Activated CD8-positive, alpha-beta memory T cell treated with anti-CD3 and anti-CD28 coated beads for 48 hours (primary cell): ENCODE measurements around the gene B3GALT6.

Experiments
- DNase-seq, 3 experiments: peaks; one replicate each; pipeline ENCODE4 v3.0.0-alpha.2; 2020; ENCODE audit warnings: low read depth in 2 of 3, low spot score in 2 of 3

B3GALT6 gene

DNA sequence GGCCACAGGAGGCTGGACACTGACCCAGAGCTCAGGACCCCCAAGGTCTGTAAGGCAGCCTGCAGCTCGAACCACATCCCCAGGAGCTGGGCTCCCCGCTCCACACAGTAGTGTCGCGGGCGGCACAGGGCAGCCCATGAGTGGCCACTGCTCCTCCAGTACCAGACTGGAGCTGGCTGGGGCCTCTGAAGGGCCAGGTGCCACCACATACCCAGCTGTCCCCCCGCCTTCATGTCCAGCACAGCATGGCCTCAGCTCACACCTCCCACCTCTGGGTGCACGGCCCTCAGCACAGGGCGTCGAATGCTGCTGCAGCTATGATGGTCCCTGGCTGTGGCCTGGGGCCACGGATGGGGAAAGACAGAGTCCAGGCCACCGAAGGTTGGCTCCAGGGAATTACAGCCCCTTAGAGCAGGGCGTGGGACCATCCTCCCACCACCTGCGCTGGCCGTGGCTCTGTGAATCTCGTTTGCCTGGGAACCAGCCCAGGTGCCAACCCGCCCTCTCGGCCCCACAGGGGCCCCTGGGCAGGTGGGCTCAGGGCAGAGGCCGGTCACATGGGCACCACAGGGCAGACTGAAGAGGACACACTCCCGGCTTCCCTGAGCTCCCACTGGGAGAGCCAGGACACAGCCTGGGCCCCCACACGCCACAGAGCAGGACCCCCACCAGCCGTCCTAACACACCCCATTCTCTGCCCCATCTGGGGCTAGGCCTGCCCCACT is 16.0 kb upstream of the B3GALT6 start:
- DNase-seq: no peak

DNA sequence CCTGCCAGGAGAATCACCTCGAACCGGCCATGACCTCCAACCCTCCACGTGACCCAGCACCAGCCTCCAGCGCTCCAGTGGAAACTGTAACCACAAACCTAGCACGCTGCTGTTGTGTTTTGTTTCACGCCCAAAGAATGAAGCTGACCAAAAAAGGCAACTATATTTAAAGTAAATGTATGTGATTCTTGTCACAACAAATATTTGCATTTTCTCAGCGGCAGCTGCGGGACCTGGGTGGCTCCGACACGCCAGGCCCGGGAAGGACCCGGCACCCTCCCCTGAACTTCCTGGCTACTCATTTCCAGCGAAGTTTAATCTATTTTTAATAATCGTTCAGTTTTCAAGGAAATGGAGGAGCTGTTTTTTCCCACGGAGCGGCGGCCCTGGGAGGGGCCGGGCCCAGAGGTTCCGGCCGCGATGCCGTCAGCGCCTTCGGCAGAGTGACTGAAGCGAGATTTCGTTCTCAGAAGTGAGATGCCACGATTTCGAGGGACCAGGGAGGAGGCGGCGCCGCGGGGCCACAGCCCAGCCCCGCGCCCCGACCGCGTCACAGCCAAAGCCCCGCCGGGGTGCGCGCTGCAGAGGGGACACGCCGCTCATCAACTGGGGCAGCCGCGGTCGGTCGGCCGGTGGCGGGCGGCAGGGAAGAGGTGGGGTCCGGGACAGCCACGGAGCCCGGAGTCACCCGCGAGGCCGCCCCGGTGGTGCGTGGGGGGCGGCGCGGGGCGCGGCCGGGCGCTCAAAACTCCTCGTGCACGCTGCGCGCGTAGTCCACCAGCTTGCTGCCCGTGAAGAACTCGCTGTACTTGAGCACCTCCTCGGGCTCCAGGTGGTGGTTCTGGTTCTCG is 15.0 kb upstream of the B3GALT6 start:
- no peak for DNase-seq

DNA sequence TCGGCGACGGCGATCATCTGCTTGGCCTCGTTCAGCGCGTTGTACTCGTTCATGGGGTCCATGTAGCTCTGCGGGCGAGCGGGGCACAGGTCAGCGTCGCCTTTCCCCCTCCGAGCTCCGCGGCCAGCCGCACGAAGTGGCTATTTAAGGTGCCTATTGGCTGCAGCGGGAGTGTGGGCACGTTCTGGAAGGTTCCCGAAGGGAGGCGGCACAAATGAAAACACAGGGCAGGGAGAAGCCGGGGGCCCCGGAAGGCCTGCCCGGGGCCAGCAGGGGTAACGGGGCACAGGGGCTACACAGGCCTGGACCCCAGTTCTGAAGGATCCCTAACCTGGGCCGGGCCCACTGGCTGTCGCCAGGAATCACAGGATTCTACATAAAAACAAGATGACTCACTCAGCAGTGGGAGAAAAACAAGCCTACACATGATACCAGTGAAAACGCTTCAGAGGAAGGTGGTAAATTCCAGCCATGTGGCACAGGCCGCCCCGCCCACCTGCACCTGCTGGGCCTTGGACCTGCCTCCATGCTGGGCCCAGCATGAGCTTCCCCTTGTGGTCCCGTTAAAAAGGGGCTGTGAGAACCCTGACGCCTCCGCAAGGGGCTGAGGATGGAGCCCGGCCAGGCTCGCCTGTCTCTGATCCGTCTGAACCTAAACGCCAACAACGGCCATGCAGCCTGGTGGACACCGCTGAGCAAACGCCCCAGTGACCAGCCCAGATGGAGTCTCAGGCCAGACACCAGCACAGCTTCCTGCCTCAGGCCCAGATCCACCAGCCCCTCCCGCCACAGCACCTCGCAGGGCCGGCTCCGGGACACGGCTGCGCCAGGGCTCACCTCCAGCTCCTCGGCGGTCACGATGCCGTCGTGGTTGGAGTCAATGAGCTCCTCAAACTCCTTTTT is 14.2 kb upstream of the B3GALT6 start:
- no peak for DNase-seq

DNA sequence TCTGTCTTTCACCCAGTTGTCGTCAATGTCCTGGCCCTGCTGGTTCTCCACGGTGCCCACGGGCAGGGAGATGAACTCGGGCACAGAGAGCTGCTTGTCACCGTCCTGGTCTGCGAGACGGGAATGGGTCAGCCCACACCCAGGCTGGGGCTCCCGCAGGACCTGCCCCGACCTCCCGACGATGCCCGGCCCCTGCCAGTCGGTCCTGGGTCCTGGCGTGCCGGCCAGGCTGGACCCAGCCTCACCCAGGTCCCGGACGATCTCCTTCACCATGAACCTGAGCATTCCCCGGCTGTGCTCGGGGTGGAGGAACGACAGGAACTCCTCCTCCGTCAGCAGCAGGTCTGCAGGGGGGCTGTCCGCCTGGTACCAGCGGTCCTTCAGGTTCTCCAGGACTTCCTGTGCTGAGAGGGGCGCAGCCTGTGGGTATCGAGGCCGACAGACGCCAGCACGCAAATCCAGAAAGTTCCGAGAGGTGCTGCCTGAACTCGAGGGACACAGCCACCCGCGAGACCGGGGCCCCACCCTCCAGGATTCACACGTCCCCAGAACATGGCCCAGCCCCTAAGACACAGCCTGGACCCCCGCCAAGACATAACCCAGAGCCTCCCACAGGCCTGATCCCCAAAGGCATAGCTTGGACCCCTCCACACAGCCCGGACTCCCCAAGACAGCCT is 13.4 kb upstream of the B3GALT6 start:
- DNase-seq: no peak

DNA sequence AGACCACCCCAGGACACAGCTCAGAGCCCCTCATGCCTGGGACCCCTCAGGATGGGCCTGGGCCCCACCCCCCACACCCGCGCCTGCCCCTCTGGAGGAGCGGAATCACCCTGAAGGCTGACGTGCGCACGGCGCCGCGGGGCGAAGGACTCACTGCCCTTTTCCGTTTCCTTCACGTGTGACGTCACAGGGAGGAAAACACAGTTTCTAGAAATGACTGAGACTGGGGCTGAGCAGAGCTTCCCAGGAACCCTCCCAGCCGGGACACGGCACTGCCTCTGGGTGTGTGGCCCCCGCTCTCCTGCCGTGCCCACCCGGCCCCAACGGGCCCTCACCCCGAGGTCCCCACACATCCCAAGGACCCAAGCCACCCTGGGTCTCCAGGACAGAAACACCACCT is 12.7 kb upstream of the B3GALT6 start:
- no peak for DNase-seq

DNA sequence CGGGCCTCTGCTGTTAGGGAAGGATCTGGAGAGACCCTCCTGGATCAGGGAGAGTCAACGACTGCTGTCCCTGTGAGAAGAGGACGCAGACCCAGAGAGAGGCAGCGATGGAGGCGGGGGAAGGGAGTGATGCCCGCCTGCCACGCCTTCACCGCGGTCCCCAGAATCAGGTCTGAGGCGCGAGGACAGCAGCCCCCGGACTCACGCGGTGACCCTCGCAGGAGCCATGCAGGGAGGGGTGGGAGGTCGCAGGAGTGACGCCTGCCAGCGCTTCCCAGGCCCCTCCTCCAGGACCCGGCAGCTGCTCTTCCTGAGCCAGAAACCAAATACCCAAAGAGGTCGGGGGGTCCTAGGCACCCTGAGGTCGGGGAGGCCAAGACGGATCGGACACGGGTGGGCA is 11.8 kb upstream of the B3GALT6 start:
- no peak for DNase-seq

DNA sequence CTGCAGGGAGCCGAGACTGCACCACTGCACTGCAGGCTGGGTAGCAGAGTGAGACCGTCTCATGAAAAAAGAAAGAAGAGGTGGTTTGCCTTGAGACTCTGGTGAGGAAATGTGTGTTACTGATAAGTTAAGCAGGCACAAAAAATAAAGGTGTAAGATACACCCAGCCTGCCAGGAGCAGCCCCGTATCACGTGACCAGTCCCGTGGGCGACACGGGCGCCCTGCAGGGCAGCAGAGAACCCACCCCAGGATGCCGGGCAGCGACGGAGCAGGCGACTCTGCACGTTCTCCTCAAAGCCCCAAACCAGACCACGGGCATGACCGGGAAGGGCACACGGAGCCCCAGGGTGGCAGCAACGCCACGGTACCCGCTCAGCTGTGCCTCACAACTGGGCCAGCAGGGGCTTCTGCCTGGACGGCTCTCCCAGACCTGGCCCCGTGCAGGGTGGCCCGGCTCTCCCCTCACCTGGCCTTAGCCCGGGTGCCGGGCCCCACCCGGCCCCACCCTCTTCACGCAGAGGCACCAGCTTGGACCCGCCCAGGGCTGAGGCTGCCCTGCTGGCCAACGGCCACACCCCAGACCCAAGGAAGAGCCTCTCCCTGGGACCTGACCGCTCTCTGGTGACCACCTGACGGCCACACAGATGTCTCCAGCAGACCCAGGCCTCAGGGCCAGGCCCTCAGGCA is 10.0 kb upstream of the B3GALT6 start:
- no peak for DNase-seq

DNA sequence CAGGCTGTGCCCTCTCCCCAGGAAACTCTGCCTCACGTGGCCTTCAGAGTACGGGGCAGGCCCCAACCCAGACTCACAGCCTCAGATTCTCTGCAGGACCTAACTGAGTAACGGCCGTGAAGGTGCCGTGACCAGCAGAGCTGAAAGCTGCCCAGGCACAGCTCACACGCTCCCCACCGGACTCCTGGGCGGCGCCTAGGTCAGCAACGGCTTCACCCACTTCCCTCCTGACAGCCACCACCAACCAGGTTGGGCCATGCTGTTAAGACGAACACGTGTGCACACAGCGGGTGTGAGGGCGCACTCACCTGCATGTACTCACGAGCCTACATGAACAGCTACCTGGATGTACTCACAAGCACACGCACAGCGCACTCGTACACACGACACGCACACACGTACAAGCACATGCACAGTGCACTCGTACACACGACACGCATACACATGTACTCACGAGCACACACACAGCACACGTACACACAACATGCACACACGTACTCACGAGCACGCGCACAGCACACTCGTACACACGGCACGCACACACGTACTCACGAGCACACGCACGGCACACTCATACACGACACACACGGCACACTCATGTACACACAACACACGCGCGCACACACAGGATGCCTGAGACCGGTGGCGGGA is 9.3 kb upstream of the B3GALT6 start:
- no peak for DNase-seq

DNA sequence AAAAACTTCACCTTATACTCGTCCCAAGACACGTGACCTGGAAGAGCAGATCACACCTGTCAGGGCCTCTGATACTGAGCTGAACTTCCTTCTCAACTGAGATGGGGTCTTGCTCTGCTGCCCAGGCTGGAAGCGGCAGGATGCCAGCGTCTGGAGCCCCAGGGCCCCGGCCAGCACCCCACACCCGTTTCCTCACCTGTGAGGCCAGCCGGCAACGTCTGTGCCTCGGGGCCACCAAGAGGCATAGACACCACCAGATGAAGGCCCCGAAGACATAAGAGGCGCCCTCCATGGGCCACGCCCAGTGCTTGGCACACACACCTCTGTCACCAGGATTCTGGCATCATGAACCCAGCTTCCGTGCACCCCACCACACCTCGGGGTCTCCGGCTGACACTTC is 8.7 kb upstream of the B3GALT6 start:
- no peak for DNase-seq

DNA sequence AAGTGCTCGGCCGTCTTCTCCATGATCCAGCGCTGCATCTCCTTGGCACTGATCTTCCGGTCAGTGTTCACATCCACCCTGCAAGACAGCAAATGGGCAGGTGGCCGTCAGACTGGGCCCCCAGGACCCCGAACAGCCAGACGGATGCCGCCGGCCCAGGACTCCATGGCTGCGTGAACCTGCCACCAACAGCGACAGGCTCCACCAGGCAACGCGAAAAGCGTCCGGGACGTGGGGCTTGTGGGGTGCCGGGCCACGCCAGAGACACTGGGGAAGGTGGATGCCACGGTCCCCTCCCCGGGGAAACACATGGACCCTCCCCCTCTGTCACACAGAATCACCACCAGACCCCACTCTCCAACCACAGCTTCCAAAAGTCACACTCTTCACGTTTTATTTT is 8.1 kb upstream of the B3GALT6 start:
- DNase-seq: no peak

DNA sequence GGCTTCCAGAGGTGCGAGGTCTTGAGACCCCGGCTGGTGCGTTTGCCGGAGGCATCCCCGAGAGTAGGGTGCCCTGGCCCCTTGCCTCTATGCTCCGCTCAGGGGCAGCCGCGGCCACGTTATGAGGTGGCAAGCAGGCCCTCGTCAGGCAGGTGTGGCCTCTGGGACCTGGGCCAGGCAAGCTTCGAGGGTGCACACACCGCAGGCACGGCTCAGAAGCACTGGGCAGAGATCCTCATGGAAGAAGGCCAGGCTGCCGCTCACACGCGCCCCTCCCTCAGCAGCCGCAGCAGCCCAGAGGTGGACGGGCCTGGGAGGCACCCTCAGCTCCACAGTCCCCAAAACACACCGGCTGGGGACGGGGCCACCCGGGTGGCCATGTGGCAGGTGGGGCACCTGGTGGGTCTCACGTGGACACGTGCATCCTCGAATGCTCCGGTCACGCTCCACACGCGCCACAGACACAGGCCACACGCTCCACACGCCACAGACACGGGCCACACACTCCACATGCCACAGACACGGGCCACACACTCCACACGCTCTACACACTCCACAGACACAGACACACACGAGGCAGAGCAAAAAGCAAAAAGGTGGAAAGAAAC is 6.7 kb upstream of the B3GALT6 start:
- no peak for DNase-seq

DNA sequence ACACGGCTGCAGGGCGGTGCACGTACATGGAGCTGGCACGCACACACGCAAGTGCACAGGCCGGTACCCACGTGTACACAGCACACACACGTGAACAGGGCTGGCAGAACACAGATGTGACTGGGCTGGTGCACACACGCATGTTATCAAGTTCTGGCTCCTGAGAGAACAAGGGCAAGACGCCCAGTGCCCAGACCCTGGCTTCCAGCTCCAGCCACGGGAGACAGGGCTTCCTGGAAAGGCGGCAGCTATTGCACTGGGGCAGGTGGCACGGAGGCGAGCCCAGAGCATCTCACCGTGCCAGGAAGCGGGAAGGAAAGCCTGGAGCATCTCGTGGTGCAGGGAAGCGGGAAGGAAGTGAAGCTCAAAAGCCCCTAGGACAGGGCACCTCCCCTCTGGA is 6.1 kb upstream of the B3GALT6 start:
- no peak for DNase-seq

DNA sequence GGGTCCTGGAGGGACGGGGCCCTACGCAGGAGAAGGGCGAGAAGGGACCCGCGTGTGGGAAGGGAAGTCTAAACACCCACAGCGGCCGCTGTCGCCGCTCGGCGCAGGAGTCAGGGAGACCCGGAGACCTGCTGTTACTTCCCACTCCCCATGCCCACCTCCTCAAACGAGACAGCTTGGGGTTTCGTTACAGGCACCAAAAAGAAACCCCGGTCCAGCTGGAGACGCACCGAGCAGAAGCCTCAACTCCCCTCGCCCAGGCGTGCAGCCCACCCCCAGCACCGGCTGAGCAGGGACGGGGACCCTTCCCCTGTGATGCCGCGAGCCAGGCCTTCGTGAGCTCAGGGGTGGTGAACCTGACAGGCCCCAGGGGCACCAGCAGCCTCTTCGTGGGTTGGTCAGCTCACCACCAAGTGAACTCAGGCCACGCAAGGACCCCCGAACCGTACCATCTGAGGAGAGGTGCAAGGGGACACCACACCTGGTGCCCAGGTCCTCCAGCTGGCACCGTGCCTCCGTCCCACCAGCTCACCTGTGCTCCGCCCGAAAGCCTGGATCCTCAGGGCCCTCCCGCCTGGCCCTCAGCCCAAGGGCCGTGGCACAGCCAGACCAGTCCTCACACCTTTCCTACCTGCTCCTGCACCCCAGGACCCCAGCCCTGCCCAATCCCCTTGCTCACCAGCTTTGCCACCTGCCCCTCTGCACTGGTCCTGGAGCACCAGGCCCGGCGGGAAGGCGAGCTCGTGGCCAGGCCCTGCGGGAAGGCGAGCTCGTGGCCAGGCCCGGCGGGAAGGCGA is 5.3 kb upstream of the B3GALT6 start:
- no peak for DNase-seq

DNA sequence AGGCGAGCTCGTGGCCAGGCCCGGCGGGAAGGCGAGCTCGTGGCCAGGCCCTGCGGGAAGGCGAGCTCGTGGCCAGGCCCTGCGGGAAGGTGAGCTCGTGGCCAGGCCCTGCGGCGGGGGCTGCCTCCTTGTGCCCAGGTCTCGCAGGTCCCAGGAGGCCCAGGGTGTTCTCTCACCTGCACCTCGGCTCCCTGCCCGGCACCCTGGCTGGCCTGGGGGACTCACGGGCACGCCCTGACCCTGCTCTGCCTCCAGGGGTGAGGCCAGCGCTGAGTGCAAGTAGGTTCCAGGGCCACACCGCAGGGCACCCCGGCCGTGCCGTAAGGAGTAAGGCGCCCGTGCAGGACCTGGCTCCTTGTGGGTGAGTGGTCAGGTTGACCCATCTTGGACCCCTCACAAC is 4.7 kb upstream of the B3GALT6 start:
- no peak for DNase-seq

DNA sequence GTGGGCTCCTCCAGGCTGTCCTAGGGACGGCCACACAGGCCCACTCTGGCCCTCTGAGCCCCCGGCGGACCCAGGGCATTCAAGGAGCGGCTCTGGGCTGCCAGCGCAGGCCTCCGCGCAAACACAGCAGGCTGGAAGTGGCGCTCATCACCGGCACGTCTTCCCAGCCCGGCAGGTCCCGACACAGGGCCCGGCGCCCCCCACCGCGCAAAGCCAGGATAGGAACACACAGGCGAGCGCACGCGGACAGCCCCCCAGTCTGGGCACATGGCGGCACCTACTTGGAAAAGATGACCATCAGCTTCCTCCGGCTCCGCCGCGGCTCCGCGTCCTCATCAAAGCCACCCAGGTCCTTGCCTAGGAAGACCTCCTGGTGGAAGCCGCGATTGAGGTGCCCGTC is 3.9 kb upstream of the B3GALT6 start:
- no peak for DNase-seq

DNA sequence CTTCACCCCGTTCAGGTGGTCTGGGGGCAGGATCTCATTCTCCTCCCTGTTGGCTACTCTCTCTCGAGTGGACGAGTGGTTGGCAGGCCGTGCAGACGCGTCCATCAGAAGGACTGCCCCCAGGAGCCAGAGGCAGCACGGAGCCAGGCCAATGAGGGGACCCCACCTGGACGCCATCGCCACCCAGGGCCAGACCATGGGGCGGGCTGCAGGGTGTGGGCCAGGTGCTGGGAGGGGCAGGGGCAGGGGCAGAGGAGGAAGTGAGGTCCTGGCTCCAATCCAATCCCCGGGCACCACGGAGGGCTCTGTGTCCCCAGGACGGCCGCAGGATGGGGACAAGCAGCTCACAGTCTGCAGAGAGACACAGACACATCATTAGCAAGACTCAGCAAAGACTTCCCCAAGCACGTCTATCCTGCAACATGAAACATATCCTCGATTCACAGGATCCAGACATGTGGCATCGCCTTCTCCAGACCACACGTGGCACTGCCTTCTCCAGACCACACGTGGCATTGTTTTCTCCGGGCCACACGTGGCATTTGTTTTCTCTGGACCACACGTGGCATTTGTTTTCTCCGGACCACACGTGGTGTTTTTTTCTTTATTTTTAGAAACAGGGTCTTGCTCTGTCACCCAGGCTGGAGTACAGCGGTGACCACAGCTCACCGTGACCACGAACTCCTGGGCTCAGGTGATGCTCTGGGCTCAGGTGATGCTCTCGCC is 3.3 kb upstream of the B3GALT6 start:
- no peak for DNase-seq

DNA sequence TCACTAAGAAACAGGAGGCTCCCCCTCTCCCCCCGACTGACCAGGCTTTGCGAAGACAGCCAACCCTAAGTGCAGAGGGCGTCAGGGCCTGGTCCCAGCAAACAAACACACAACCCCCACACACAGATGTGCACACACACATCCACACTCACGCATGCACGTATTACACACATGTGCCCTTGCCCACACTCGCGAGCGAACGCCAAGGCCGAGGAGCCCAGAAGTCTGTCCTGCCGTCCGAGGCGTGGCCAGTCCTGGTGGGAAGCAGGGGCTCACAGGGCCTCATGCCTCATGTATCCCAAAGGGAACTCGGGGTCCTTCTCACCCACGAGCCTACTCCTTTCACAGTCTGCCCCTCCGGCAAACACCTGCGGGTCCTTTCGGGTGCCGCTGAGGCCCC is 2.3 kb upstream of the B3GALT6 start:
- DNase-seq: no peak
